Stimulated activated CD4-positive, alpha-beta T cell treated with anti-CD3 and anti-CD28 coated beads, Interleukin-4, amount 100 ng/mL, for 48 hours (primary cell): ENCODE measurements around the gene SCTR.
"Not testable (repeated sequence)": the region's sequence is repeated elsewhere in the genome, so short reads cannot be mapped to it uniquely, and the experiment has no call there.

ENCODE experiments used
- DNase-seq, 2 donors: peaks; one replicate each; pipeline ENCODE4 v3.0.0-alpha.2; 2020; ENCODE audit warnings: low read depth in 2 of 2

The SCTR gene

DNA sequence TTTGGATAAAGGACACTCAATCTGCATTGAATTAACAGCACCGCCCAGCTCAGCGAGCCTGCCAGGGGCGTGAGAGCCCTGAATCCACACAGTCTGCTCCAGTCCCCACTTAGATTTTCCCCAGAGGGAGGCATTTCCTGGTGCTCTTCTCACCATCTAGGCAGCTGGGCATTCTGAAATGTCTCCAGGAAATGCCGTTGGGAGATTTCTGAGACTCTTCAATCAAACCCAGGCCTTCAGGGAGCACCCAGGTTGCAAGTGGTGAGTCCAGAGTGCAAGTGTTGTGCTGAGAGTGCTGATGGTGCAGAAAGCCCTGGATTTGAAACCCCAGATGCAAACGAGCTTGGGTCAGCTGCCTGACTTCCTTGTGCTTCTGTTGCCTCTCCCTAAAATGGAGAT lies 116.1 kb downstream of the SCTR start:
- no peak for DNase-seq

DNA sequence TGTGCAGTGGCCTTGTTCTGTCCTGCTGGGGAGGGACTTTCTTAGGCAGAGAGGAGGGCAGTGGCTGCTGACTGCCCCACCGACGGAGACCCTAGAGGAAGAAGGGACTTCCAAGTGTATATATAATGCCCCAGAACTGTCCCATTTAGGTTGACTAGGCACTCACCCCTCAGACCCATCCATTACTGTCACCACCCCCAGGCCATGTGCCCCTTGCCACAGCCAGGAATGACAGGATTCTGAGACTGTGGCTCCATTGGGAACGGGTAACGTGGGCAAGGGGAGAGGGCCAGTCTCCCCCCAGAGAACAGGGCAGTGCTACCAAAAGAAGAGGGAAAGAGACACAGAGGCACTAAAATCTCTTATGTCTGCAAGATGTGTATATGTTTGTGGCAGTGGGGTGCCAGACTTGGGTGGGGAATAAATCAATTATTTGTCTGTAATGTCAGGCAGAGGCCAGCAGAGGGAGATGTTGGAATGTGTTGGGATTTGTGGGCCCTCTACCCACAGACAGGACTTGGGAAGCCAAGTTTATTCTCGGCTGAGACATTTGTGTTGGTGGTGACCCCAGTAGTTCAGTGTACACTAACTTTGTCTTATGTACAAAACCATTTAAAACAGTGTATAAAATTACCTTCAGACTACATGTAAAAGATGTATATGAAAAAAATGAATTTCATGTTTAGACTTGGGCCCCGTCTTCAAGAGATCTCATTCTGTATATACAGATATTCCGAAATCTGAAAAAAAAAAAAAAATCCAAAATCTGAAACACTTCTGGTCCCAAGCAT lies 116.7 kb downstream of the SCTR start:
- no peak for DNase-seq

DNA sequence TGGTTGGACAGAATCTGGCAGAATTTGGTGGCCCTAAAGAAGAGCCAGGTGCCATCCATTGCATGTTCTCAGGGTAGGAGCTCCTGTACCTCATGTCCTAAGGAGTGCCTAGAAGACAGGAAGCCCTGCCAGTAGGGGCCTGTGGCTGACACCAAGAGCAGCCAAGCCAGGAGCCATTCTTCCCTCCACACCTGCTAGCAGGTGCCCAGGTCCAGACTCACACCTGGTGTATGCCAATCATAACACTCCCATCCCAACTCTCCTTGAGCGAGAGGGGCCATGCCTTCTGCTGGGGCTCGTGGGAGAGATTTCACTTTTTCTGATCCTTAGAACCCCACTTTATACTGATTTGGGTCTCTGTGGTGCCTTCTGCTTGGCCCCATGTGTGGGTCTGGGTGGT lies 119.1 kb downstream of the SCTR start:
- no peak for DNase-seq

DNA sequence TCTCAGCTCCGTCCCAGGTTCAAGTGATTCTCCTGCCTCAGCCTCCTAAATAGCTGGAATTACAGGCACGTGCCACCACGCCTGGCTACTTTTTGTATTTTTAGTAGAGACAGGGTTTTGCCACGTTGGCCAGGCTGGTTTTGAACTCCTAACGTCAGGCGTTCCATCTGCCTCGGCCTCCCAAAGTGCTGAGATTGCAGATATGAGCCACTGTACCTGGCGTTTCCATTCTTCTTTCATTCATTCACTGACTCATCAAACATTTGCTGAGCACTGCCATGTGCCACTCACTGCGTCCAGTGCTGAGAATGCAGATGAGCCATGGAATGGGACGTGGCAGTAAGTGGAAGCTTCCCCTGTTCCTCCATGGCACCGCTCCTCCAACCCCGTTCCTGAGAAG lies 120.7 kb downstream of the SCTR start:
- DNase-seq, result not testable (repeated sequence)

DNA sequence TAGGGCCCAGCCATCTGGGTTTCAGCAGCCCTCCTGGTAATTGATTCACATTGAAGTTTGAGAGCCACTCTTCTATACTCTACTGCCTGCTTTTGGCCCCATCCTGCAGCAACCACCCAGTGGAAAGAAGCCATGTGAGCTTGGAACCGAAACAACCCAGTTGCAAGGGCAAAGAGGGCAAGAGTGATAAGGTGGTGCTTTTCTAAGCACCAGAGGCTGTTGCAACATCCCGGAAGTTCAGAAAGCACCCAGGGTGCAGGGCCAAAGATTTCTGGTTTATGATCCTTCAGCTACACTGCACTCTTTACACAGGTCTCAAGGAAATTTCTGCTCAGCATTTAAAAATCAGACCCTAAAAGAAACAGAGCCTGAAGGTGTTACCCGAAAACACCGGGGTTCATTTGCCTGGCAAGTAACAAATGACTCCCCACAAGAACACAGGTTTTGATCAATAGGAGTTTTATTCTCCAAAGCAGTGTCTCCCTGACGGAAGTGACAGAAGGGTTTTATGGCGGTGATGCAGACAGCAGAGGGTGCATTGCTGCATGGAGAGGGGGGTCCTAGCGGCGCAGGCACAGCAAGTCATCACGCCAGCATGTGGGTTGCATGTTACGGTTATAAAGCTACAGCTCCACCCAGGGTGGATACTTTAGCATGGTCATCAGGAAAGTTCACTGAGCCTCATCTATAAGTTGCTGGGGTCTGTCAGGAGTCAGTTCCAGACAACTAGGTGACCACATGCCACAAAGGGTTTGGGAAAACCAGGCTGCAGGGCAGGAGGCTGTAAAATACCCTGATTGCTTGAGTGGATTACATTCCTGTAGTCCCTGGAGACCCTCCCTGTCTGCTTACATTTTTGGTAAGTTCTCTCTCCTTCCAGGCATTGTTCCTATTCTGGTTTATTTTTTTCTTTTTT lies 121.4 kb downstream of the SCTR start:
- no peak for DNase-seq

DNA sequence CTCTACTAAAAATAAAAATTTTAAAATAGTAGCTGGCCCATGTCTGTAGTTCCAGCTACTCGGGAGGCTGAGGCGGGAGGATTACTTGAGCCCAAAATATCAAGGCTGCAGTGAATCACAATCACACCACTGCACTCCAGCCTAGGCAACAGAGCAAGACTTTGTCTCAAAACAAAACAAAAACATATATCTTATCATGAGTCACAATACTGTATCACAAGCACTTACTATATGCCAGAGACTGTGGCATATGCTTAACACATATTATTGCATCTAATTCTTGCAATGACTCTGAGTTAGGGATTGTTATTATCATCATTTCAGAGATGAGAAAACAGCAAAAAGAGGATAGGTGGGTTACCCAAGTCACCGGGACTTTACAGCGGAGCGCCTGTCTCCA lies 122.2 kb downstream of the SCTR start:
- no peak for DNase-seq

DNA sequence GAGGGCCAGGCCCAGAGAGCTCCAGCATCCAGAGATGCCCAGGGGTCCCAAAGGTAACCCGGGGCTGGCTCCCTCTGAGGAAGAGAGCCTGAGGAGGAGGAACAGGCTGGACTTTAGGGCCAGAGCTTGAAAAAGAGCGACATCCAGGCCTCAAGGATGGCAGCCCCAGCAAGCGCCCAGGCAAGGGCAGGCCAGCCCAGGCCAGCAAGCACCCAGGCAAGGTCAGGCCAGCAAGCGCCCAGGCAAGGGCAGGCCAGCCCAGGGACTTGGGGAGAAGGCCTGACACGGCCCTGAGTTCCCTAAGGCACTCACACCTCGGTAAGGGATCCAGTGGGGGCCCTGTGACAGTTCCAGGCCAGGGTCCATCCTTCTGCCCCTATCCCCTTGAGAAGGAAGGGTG lies 127.1 kb downstream of the SCTR start:
- DNase-seq, result no peak

DNA sequence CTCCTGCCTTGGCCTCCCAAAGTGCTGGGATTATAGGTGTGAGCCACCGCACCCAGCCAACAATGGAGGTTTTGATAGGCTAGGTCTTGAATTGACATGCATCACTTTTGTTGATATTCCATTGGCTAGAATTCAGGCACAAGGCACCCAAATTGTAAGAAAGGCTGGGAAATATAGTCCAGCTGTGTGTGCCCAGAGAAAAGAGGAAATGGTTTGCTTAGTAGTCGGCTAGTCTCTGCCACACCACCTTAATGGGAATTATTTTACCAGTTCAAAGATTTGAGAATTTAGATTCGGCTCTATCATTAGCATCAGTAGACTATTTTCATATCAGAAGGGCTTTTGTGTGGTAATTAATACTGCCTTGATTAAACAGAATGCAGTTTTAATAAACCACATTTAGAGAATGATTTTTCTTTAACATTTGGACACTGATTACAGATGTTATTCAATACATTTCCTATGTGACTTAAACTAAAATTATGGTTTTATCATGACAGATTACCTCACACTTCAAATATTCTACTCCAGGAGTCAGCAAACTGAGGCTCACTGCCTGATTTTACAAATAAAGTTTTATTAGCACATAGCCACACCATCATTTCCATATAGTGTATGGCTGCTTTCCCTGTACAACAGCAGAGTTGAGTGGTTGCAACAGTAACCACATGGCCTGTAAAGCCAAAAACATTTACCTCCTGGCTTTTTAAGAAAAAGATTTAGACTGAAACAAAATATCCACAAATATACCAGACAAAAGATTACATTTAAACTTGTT lies 130.1 kb downstream of the SCTR start:
- DNase-seq, result no peak
